Osteoblast (primary cell): ENCODE data around the gene ELANE. TPM values are rescaled to one million over a fixed set of nuclear protein-coding genes. Genes with fewer than 3 reads are reported as not detected.
A peak's percentile ranks its signal among the peaks of the same experiment; 100 is the strongest.

Source experiments
- DNase-seq: peaks from one replicate; pipeline ENCODE4 v3.0.0; 2011; ENCODE audit warnings: low spot score, mixed read lengths; ENCODE audit not compliant: insufficient read length; ENCODE audit errors: missing footprints
- H2AFZ ChIP-seq: 2 replicates; pipeline ENCODE4 v1.6.0; 2011; ENCODE audit warnings: mild to moderate bottlenecking, low read length
- H3K27ac ChIP-seq: 2 replicates; pipeline ENCODE4 v1.5.1; 2011; ENCODE audit warnings: mild to moderate bottlenecking, low read depth, low read length, moderate library complexity
- H3K27me3 ChIP-seq: 2 replicates; pipeline ENCODE4 v1.6.0; 2012; ENCODE audit warnings: mild to moderate bottlenecking, control low read depth, inconsistent platforms, low read length, moderate library complexity; ENCODE audit not compliant: insufficient read depth
- H3K36me3 ChIP-seq: 2 replicates; pipeline ENCODE4 v1.5.1; 2011; ENCODE audit warnings: mild to moderate bottlenecking, low read length, control low read depth, moderate library complexity; ENCODE audit not compliant: insufficient read depth
- H3K4me1 ChIP-seq: 2 replicates; pipeline ENCODE4 v1.5.1; 2011; ENCODE audit warnings: mild to moderate bottlenecking, low read length, control low read depth, moderate library complexity; ENCODE audit not compliant: insufficient read depth
- H3K4me2 ChIP-seq: 2 replicates; pipeline ENCODE4 v1.6.0; 2011; ENCODE audit warnings: mild to moderate bottlenecking, low read length; ENCODE audit not compliant: insufficient read depth
- H3K4me3 ChIP-seq: fragments of 200-600 bp; sonication (generic); 3 replicates; pipeline ENCODE4 v1.5.1; 2012; ENCODE audit warnings: mild to moderate bottlenecking, low read length, inconsistent platforms; ENCODE audit not compliant: insufficient read depth
- H3K79me2 ChIP-seq: 2 replicates; pipeline ENCODE4 v1.6.0; 2012; ENCODE audit warnings: mild to moderate bottlenecking, low read length, control low read depth, inconsistent platforms; ENCODE audit not compliant: insufficient read depth
- H3K9me3 ChIP-seq: 2 replicates; pipeline ENCODE4 v1.5.1; 2011; ENCODE audit warnings: low read depth, low read length, control low read depth
- H4K20me1 ChIP-seq: 2 replicates; pipeline ENCODE4 v1.6.0; 2012; ENCODE audit warnings: mild to moderate bottlenecking, low read length, control low read depth; ENCODE audit not compliant: insufficient read depth
- CTCF ChIP-seq: IDR thresholded peaks from 2 replicates; pipeline ENCODE4 v1.5.1; 2011; ENCODE audit warnings: mild to moderate bottlenecking, low read depth, low read length, moderate library complexity; ENCODE audit errors: extremely low read depth
- total RNA-seq: library from RNA; depleted of rRNA; stranded (reverse); fragments of >200 nt; gene quantifications from 2 replicates; pipeline ENCODE4 v1.2.3, GENCODE V29; 2012

The ELANE gene
- total RNA-seq, 1 donor, result 0.36 TPM

- H3K4me2 ChIP-seq, result no peak overlapping the region
Observed at GRCh38 chr19:884420-885211, 32.5 kb downstream of the ELANE start.

GRCh38 chr19:885536-886224, 33.6 kb downstream of the ELANE start:
- no peak overlapping the region for H3K4me3 ChIP-seq
- TF ChIP-seq CTCF, result no peak
- H3K79me2 ChIP-seq, result peaks cover 8% of the 10 kb centered on the region
- H3K4me1 ChIP-seq, result no peaks in the 10 kb centered on the region
- peaks cover 4% of the 10 kb centered on the region for H4K20me1 ChIP-seq
- no peaks in the 10 kb centered on the region for H3K9me3 ChIP-seq
- no peak for DNase-seq
- H2AFZ ChIP-seq, result no peak overlapping the region
- H3K27ac ChIP-seq, result no peak overlapping the region
- no peaks in the 10 kb centered on the region for H3K27me3 ChIP-seq
- peaks cover 44% of the 10 kb centered on the region for H3K36me3 ChIP-seq
- no peak overlapping the region for H3K4me2 ChIP-seq

More at GRCh38 chr19:884420-885211, 32.5 kb downstream of the ELANE start:
- no peak overlapping the region for H3K4me3 ChIP-seq
- H3K9me3 ChIP-seq, result no peaks in the 10 kb centered on the region
- H3K27me3 ChIP-seq, result no peaks in the 10 kb centered on the region
- H3K27ac ChIP-seq, result no peak overlapping the region
- H3K36me3 ChIP-seq, result peaks cover 44% of the 10 kb centered on the region
- no peaks in the 10 kb centered on the region for H4K20me1 ChIP-seq
- no peaks in the 10 kb centered on the region for H3K4me1 ChIP-seq
- H2AFZ ChIP-seq, result no peak overlapping the region
- DNase-seq, result no peak
- no peak for TF ChIP-seq CTCF
- peaks cover 4% of the 10 kb centered on the region for H3K79me2 ChIP-seq

- H3K27ac ChIP-seq, result no peak overlapping the region
- peaks cover 32% of the 10 kb centered on the region for H3K36me3 ChIP-seq
- DNase-seq, result peak; percentile 95
- H3K27me3 ChIP-seq, result no peaks in the 10 kb centered on the region
- H3K4me3 ChIP-seq, result no peak overlapping the region
- no peak overlapping the region for H2AFZ ChIP-seq
- peaks cover 2% of the 10 kb centered on the region for H3K4me1 ChIP-seq
- H3K79me2 ChIP-seq, result peaks cover 20% of the 10 kb centered on the region
- TF ChIP-seq CTCF, result no peak
- H3K4me2 ChIP-seq, result no peak overlapping the region
- H4K20me1 ChIP-seq, result peaks cover 4% of the 10 kb centered on the region
- H3K9me3 ChIP-seq, result no peaks in the 10 kb centered on the region
Observed at GRCh38 chr19:887072-887471, 35.0 kb downstream of the ELANE start.

- Histone ChIP-seq H3K9me3 (no peaks in the 10 kb centered on the region), H3K79me2 (peaks cover 25% of the 10 kb centered on the region), H3K27me3 (no peaks in the 10 kb centered on the region), H3K36me3 (peaks cover 29% of the 10 kb centered on the region), H3K4me1 (peaks cover 5% of the 10 kb centered on the region), H3K27ac (no peak overlapping the region), H3K4me2 (no peak overlapping the region), H2AFZ (no peak overlapping the region), H3K4me3 (no peak overlapping the region), H4K20me1 (peaks cover 4% of the 10 kb centered on the region)
- TF ChIP-seq CTCF, result no peak
- no peak for DNase-seq
Observed at GRCh38 chr19:887599-887998, 35.5 kb downstream of the ELANE start.
